ENCODE results near the gene RRM2.

Gene RRM2

GRCh38 chr2:10122500-10123280 lies at the start of gene RRM2:
RRM2 (plus strand) TSS chr2:10122739; CDS start chr2:10122799, 60 bp downstream.
- peak; percentile 94 for DNase-seq

DNA sequence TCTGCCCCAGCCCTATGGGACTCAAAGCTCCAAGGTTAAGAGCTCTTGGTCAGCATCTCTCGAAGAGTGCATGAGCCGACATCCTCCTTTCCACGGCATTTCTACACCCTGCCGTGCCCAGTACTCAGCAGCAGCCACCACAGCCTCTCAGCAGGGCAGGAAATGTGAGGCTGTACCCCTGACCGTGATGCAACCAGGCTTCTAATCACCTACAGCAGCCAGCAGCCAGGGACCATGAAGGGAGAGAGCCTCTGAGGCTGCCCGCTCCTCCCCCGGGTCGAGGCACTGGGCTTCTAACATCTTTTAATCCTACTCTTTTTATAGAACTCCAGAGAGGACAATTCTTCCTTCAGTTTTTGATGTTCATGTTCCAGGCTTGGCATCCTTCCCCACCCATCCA lies 48.8 kb upstream of the RRM2 start:
- DNase-seq: no peak

DNA sequence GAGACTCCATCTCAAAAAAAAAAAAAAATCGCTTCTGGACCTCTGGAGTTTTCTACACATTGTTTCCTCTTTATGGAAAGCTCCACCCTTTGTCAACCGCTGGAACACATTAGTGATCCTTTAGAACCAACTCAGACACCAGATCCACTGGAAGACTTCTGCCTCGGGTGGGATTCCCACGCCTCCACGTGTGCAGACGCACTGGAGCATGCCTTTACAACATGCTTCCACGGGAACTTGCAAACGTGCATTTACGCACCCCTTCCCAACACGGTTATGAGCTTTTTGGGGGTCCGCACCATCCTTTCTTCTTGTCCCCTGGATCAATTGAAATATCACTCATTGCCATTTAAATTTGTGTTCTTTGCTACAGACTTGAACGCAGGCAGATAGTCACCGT lies 47.4 kb upstream of the RRM2 start:
- no peak for DNase-seq

- DNase-seq: no peak
Observed at GRCh38 chr2:10075571-10076209, 46.8 kb upstream of the RRM2 start.

DNA sequence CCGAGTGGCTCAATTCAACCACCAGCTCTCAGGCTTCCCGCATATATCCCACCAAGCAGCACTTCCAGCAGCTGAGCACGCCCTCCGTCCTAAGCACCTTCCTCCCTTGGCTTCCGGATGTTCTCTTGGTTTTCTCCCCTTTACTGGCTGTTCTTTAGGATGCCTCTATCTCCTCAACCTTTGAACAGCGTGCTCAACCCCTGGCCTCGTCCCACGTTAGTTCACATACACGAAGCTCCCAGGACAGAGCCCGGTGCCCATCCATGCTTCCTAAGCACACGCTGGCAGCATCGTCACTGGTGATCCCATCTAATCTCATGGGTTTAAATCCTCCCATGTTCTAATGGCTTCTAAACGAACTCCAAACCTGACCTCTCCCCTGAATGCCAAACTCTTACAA lies 46.0 kb upstream of the RRM2 start:
- no peak for DNase-seq

GRCh38 chr2:10076988-10077527 lies 45.5 kb upstream of the RRM2 start:
- DNase-seq: no peak

GRCh38 chr2:10078001-10078400 lies 44.5 kb upstream of the RRM2 start:
- DNase-seq: no peak

DNA sequence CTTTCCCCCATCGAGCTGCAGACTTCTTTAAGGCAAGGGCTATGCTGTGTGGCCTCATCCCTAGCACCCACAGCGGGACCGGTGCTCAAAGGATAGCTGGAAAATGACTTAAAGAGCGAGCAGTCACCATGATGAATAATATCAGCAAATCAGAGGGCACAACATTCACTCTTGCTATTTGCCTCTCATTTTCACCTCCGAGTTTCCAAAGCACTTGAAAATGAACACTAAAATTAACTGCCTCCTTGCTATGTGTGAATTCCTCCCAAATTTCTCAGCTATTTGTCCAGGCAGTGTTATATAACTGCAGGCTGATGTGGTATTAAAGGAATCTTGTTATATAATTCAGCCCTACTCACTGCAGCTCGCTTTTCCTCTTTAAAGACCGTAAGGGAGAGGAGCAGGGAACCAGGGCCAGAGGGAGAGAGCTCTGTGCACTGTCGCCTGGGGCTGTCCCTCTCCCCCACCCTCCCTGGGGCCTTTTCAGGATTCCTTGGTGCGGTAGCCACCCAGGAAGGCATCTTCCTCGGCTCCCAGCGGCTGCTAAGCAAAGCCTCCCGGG lies 43.8 kb upstream of the RRM2 start:
- DNase-seq: no peak

- DNase-seq: peak; percentile 62
Observed at GRCh38 chr2:10079266-10079869, 43.2 kb upstream of the RRM2 start.

DNA sequence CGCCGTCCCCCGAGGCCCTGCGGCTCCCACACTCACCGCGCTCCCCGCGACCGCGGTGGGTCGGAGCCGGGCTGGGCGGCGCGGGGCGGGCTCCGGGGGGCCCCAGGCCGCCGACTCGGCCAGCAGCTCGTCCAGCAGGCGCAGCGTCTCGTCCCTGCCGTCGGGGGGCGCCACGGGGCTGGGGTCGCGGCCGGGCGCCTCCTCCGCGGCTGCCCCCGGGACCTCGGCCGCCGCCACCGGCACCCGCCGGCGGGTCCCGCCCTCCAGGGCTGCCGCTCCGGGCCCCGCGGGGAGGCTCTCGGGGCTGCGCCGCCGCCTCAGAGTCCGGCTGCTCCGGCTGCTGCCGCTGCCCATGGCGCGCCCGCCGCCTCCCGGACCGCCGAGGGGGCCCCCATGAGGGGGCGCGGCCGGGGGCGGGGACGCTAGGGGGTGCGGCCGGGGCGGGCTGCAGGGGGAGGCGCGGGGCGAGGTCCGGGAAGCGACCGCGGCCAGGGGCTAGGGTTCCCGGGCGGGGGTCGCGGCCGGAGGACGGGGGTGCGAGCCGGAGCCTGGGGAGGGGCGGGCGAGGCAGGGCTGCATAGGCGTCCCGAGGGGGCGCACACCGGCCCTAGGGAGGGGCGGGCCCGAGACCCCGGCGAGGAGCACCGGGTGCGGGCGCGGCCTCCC lies 42.5 kb upstream of the RRM2 start, which contains the start of gene CYS1:
Gene CYS1, minus strand, starts transcription at position 542 of the 666 bp plus-strand sequence. Its CDS starts 188 bp downstream, at position 354.
- no peak for DNase-seq

GRCh38 chr2:10080536-10081304 lies 41.8 kb upstream of the RRM2 start:
- DNase-seq: peak; percentile 16

- DNase-seq: no peak
Observed at GRCh38 chr2:10083046-10083445, 39.5 kb upstream of the RRM2 start.

DNA sequence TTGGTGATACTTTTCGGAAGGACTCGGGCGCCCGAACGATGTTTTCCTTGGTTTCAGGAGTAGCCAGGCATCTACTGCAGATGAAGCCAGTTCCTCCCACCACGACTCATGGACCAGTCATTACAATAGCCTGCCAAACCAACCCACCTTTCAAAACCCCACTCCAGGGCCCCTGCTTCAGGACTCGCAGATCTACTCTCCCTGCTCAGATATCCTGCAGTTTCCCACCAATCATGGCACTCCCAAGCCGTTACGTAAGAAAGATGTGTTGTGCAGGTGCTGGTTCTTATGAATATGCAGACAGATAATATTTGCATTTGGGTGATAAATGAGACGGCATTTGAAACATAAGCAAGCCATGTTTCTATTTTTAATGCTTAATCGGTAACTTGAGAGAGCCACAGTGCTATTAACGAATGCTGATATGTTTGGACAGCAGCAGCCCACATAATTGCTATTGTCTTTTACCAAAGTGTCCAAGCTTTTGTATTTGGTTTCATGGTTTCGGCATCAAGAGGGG lies 38.8 kb upstream of the RRM2 start:
- DNase-seq: no peak

DNA sequence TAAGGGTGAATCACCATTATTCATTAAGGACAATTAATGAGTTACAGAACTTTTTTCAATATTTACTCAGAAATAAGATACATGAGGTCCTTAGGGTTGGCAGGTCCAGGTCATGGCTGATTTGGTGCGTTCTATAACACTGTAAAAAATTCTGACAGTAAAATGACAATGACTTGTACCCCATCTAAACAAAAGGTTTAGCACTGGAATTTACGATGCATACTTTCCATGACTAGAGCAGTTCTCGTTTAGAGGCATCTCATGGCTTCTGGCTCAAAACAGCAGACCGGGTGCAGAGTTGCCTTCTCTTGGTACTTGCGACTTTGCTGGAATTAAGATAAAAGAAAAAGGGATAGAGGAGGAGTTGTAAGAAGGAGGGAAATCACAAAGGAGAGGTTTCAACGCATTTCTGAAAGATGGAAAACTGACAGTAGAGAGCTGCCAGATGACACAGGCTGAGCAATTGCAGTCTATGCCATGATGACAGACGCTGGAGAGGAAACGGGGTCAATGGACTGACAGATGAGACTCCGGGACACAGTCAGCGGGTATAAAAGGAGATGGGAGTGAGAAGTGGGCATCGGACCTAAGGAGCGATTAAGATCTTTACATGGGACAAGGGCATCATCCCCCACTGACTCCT lies 38.2 kb upstream of the RRM2 start:
- DNase-seq: no peak

DNA sequence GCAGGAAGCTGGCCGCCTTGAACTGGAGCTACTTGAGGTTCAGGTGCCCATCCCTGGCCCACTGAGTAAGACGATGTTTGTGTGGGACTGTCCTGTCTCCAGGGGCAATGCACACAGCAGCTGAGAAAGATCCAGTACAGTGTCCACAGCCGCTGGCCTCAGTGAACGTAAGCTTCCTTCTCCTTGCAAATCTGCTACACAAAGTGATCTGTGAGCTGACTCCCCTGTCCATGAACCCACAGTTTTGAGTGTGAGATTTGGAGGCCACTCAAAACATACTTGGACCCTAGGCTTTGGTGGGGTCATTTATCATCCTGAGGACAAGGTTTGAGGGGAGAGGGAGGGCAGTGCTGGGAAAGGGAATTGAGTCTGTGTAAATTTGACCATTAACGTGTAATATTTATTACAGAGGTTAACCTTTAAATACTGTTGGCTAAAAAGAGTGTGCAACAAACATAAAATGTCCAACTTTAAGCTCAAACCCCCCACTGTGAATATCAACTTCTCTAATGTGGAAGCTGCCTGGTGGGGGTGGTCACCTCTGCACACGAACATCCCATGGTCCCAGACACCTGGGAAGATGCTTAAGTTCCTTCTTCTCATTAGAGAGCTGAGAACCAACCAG lies 37.4 kb upstream of the RRM2 start:
- no peak for DNase-seq

GRCh38 chr2:10085668-10086059 lies 36.9 kb upstream of the RRM2 start:
- no peak for DNase-seq

GRCh38 chr2:10086950-10087349 lies 35.6 kb upstream of the RRM2 start:
- no peak for DNase-seq

DNA sequence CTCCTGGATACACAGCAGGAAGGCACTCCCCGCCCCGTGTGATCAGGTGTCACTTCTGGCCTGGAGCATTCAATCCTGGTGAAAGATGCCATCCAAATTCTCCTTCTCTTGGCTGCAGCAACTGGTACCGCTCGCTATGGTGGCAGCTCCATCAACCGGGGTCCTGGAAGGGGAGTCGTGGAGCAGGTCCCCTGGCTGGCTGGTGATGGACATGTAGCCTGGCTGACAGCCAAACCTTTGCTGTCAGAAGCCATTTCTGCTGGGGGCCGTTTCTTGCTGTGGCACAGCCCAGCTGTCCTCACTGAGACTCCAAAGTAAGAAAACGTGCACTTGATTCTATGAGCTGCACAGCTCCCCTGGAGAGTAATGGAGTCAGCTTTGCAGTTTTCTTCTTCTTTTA lies 35.2 kb upstream of the RRM2 start:
- no peak for DNase-seq

DNA sequence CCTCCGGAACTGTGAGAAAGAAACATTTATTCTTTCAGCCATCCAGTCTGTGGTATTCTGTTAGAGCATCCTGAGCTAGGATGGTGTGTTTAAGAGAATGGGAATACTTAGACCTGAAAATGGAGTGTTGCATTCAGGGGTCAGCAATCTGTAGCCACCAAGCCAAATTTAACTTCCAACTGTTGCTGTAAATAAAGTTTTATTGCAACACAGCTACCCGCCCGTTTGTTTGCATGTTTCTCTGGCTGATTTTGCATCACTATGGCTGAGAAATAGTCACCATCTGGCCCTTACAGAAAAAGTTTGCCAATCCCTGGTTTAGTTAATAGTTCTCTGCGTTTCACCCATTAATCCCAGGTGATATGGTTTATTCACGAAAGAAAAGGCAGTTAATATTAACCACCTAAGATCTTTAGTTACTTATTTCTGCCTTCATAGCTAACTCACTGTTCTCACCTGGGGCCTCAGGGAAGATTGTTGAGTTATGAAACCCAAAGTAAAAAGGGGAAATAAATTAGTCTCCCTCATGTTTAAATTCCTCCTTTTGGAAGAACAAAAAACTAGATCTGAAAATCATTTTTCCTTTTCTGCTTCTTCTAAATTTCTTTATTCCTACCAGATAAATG lies 32.9 kb upstream of the RRM2 start:
- no peak for DNase-seq

DNA sequence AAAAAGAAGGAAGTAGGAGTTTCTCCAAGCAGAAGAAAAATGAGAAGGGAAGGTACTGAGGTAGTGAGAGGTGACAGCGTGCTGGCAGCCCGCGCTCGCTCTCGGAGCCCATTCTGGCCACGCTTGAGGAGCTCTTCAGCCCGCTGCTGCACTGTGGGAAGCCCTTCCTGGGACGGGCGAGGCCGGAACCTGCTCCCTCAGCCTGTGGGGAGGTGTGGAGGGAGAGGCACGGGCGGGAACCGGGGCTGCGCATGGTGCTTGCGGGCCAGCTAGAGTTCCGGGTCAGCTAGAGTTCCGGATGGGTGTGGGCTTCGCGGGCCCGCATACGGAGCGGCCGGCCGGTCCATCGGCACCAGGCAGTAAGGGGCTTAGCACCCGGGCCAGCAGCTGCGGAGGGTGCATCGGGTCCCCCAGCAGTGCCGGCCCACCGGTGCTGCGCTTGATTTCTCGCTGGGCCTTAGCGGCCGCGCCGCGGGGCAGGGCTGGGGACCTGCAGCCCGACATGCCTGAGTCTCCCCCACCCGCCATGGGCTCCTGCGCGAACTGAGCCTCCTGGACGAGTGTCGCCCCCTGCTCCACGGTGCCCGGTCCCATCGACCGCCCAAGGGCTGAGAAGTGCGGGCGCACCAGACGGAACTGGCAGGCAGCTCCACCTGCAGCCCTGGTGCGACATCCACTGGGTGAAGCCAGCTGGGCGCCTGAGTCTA lies 31.2 kb upstream of the RRM2 start:
- DNase-seq: no peak
